Lower lobe of right lung (tissue), 2 donors: ENCODE data around the gene CBFA2T2. TPM values are rescaled to one million over a fixed set of nuclear protein-coding genes. Genes with fewer than 3 reads are reported as not detected.
"Not testable (repeated sequence)": the region's sequence is repeated elsewhere in the genome, so short reads cannot be mapped to it uniquely, and the experiment has no call there.

Experiments used
- ATAC-seq, 2 donors: fragments of 200-7000 bp; cut with Tn5 transposase; one replicate each; pipeline ENCODE4 v1.9.1; 2020 to 2022; ENCODE audit warnings: mild to moderate bottlenecking in 2 of 2, moderate library complexity in 2 of 2
- DNase-seq: peaks from one replicate; pipeline ENCODE4 v3.0.0-alpha.2; 2020
- H3K27ac ChIP-seq: fragments of 200-600 bp; one replicate; pipeline ENCODE4 v1.8.0; 2022
- H3K27me3 ChIP-seq: fragments of 200-600 bp; one replicate; pipeline ENCODE4 v1.8.0; 2022; ENCODE audit warnings: low read depth
- H3K36me3 ChIP-seq: fragments of 200-600 bp; one replicate; pipeline ENCODE4 v1.8.0; 2022; ENCODE audit warnings: mild to moderate bottlenecking
- H3K4me1 ChIP-seq: fragments of 200-600 bp; one replicate; pipeline ENCODE4 v1.8.0; 2022
- H3K4me3 ChIP-seq: fragments of 200-600 bp; one replicate; pipeline ENCODE4 v1.8.0; 2022; ENCODE audit warnings: mild to moderate bottlenecking
- H3K9me3 ChIP-seq: fragments of 200-600 bp; one replicate; pipeline ENCODE4 v1.8.0; 2022
- intact Hi-C: fragments of 100-400 bp; cut with DNase I; formaldehyde crosslinking; loops from one replicate; pipeline ENCODE4 v1.11.0; 2022
- total RNA-seq: library from RNA; stranded (reverse); fragmentation: NEBNext Ultra II Directional; extraction: Animal tissue kit (Norgen Biotek cat#: 25700); gene quantifications from one replicate; pipeline ENCODE4 v1.2.1, GENCODE V29; 2021
- TF ChIP-seq, protein P1 (sequence below): fragments of 200-600 bp; IDR thresholded peaks from one replicate; pipeline ENCODE4 v1.8.0; 2022; ENCODE audit warnings: antibody characterized with exemption, mild to moderate bottlenecking
- donor health status: DM: no; HTN: yes; CAD: no; lungs with severe emphysema.

CBFA2T2 gene
- total RNA-seq, 1 donor from 2014 or later, result 18.2 TPM

DNA sequence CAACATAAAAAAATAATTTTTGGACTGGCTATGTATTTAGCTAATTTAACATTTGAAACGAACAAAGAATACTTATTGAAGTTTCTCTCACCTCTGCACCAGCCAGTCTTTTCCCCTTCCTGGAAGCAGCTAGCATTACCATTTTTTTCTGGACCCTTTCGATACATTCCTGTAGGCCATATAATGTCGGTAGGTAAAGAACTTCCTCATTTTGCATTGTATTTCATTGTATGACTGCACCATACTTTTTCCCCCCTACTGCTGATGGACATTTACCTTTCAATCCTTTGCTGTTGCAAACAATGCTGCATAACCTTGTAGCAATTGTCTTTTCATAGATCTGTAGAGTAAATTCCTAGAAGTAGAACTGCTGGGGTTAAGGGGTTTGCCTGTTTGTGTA, 17.6 kb downstream of the CBFA2T2 start:
- intact Hi-C loops, result no loop called here
- H3K4me1 ChIP-seq, result no peaks in the 10 kb centered on the region
- H3K27ac ChIP-seq, result no peak overlapping the region
- H3K27me3 ChIP-seq, result no peaks in the 10 kb centered on the region
- TF ChIP-seq, protein P1, sequence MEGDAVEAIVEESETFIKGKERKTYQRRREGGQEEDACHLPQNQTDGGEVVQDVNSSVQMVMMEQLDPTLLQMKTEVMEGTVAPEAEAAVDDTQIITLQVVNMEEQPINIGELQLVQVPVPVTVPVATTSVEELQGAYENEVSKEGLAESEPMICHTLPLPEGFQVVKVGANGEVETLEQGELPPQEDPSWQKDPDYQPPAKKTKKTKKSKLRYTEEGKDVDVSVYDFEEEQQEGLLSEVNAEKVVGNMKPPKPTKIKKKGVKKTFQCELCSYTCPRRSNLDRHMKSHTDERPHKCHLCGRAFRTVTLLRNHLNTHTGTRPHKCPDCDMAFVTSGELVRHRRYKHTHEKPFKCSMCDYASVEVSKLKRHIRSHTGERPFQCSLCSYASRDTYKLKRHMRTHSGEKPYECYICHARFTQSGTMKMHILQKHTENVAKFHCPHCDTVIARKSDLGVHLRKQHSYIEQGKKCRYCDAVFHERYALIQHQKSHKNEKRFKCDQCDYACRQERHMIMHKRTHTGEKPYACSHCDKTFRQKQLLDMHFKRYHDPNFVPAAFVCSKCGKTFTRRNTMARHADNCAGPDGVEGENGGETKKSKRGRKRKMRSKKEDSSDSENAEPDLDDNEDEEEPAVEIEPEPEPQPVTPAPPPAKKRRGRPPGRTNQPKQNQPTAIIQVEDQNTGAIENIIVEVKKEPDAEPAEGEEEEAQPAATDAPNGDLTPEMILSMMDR, result no peak
- DNase-seq, result no peak
- H3K36me3 ChIP-seq, result no peaks in the 10 kb centered on the region
- ATAC-seq, result no peak
- no peak overlapping the region for H3K4me3 ChIP-seq
- no peaks in the 10 kb centered on the region for H3K9me3 ChIP-seq

DNA sequence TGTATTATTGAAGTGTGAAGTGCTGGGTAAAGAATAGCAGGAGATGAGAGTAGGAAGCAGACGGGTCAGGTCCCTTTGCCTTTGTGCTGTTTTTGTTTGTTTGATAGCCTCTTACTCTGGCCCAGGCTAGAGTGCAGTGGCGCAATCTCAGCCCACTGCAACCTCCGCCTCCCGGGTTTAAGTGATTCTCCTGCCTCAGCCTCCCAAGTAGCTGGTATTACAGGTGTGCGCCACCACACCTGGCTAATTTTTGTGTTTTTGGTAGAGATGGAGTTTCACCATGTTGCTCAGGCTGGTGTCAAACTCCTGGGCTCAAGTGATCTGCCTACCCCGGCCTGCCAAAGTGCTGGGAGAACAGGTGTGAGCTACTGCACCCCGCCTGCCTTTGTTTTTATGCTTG, 18.1 kb downstream of the CBFA2T2 start:
- ATAC-seq, H3K27ac ChIP-seq, intact Hi-C loops, H3K4me1 ChIP-seq, H3K36me3 ChIP-seq, H3K9me3 ChIP-seq, H3K4me3 ChIP-seq, H3K27me3 ChIP-seq, DNase-seq: not testable (repeated sequence)

DNA sequence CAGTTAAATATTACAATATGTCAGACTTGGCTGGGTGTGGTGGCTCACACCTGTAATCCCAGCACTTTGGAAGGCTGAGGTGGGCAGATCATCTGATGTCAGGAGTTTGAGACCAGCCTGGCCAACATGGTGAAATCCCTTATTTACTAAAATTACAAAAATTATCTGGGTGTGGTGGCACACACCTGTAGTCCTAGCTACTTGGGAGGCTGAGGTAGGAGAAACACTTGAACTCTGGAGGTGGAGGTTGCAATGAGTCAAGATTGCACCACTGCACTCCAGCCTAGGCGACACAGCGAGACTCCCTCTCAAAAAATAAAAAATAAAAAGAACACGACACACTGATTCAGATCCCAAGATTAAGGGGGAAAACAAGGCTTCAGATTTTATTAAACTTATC, 19.2 kb downstream of the CBFA2T2 start:
- H3K36me3 ChIP-seq, intact Hi-C loops, H3K4me1 ChIP-seq, ATAC-seq, H3K9me3 ChIP-seq, H3K27ac ChIP-seq, H3K4me3 ChIP-seq, H3K27me3 ChIP-seq, DNase-seq: not testable (repeated sequence)

DNA sequence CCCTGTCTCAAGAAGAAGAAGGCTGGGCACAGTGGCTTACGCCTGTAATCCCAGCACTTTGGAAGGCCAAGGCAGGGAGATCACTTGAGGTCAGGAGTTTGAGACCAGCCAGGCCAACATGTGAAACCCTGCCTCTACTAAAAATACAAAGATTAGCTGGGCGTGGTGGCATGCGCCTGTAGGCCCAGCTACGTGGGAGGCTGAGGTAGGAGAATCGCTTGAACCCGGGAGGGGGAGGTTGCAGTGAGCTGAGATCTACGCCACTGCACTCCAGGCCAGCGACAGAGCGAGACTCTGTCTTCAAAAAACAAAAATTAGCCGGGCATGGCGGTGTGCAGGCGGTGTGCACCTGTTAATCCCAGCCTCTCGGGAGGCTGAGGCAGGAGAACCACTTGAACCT, 22.0 kb downstream of the CBFA2T2 start:
- intact Hi-C loops, ATAC-seq, DNase-seq, H3K4me3 ChIP-seq, H3K27ac ChIP-seq, H3K36me3 ChIP-seq, H3K9me3 ChIP-seq, H3K27me3 ChIP-seq: not testable (repeated sequence)
- H3K4me1 ChIP-seq, result peaks cover 11% of the 10 kb centered on the region

DNA sequence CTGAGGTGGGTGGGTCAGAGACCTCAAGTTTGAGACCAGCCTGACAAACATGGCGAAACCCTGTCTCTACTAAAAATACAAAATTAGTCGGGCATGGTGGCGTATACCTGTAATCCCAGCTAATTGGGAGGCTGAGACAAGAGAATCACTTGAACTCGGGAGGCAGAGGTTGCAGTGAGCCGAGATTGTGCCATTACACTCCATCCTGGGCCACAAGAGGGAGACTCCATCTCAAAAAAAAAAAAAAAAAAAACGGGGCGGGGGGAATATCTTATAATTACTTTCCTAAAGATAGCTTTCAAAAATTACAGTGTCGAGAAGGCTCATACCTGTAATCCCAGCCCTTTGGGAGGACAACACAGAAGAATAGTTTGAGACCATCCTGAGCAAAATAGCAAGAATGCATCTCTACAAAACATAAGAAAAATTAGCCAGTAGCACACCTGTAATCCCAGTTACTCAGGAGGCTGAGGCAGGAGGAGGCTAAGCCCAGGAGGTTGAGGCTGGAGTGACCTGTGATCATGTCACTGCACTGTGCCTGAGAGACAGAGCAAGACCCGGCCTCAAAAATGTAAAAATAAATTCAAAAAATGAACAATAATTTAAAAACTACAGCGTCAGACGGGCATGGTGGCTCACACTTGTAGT, 25.8 kb downstream of the CBFA2T2 start:
- intact Hi-C loops, result no loop called here
- no peak overlapping the region for H3K27ac ChIP-seq
- TF ChIP-seq, protein P1, result no peak
- H3K27me3 ChIP-seq, result no peaks in the 10 kb centered on the region
- H3K36me3 ChIP-seq, result no peaks in the 10 kb centered on the region
- H3K9me3 ChIP-seq, result no peaks in the 10 kb centered on the region
- ATAC-seq, result no peak
- no peak for DNase-seq
- no peak overlapping the region for H3K4me3 ChIP-seq
- H3K4me1 ChIP-seq, result peaks cover 14% of the 10 kb centered on the region

DNA sequence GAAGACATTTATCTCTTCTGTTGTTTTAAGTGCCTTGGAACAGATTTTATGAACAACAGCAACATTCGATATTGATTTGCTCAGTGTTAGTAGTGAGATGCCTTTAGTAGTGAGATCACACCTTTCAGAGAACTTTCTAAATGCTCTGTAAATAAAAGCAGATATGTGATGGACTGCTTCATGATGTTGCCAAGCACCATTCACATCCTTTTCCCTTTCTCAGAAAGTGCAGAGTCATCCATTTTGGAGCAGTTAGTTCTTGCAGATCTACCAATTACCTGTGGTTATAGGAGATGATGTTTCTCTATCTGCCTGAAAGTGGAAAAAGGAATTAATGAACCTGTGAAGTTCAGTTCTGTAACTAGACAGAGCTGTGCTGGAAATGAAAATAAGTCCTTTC, 27.0 kb downstream of the CBFA2T2 start:
- Histone ChIP-seq H3K27me3 (no peaks in the 10 kb centered on the region), H3K4me1 (peaks cover 14% of the 10 kb centered on the region), H3K36me3 (no peaks in the 10 kb centered on the region), H3K4me3 (no peak overlapping the region), H3K9me3 (no peaks in the 10 kb centered on the region), H3K27ac (no peak overlapping the region)
- no peak for DNase-seq
- TF ChIP-seq, protein P1, result no peak
- no peak for ATAC-seq
- intact Hi-C loops, result no loop called here

DNA sequence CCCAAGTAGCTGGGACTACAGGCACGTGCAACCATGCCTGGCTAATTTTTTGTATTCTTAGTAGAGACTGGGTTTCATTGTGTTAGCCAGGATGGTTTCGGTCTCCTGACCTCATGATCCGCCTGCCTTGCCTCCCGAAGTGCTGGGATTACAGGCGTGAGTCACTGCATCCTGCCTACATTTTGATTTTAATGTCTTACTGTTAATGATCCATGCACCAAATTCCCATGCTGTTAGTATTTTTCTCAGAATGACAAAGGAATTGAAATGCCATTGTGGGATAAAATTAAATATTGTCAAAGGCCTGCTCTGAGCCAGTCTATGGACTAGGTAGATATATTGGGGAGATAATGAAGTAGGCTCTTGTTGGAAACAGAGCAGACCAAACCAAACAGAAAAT, 28.2 kb downstream of the CBFA2T2 start:
- H3K4me3 ChIP-seq, result no peak overlapping the region
- peaks cover 8% of the 10 kb centered on the region for H3K4me1 ChIP-seq
- intact Hi-C loops, result no loop called here
- ATAC-seq, result no peak
- TF ChIP-seq, protein P1, result no peak
- no peaks in the 10 kb centered on the region for H3K27me3 ChIP-seq
- no peaks in the 10 kb centered on the region for H3K9me3 ChIP-seq
- H3K36me3 ChIP-seq, result no peaks in the 10 kb centered on the region
- no peak overlapping the region for H3K27ac ChIP-seq
- DNase-seq, result no peak
